Fibroblast of pulmonary artery (primary cell): ENCODE data around the gene SEPSECS.

Source experiments
- DNase-seq: peaks from one replicate; pipeline ENCODE4 v3.0.0-alpha.2; 2010; ENCODE audit warnings: low read depth
- H3K4me3 ChIP-seq: replicated peaks from 2 replicates; pipeline ENCODE4 v1.5.1; 2011; ENCODE audit warnings: low read depth, mild to moderate bottlenecking, control low read depth, low read length, moderate library complexity
- TF ChIP-seq, protein P1 (sequence below): IDR thresholded peaks from 2 replicates; pipeline ENCODE4 v1.5.1; 2011; ENCODE audit warnings: mild to moderate bottlenecking, control low read depth, low read length, inconsistent platforms; ENCODE audit errors: missing control alignments

The SEPSECS gene

DNA sequence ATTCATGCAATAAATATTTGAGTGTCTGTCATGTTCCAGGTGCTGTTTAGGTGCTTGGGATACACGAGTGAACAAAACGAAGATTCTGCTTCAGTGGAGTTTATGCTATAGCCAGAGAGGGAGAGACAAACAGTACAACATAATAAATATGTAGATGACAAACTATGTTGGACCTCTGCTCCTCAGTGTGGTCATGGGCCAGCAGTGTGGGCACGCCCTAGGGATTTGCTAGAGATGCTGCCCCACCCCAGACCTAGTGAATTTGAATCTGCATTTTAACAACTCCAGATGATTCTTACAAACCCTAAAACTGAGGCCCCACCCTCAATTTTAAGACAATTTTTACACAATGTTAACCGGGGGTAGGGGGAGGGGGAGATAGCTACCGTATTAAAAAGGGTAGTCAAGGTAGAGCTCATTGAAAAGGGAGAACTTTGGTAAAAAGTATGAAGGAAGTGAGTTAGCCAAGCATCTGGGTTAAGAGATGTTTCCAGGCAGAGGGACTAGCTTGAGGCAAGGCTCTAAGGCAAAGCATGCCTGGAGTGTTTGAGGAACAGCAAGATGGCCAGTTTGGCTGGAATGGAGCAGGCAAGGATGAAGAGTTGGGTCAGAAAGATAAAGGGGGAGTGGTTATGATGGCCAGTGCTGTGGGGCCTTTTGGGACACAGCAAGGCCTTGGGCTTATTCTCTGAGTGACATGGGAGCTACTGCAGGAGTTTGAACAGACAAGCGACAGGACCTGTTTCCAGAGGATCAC lies 42.4 kb downstream of the SEPSECS start:
- no peak overlapping the region for H3K4me3 ChIP-seq
- TF ChIP-seq, protein P1, sequence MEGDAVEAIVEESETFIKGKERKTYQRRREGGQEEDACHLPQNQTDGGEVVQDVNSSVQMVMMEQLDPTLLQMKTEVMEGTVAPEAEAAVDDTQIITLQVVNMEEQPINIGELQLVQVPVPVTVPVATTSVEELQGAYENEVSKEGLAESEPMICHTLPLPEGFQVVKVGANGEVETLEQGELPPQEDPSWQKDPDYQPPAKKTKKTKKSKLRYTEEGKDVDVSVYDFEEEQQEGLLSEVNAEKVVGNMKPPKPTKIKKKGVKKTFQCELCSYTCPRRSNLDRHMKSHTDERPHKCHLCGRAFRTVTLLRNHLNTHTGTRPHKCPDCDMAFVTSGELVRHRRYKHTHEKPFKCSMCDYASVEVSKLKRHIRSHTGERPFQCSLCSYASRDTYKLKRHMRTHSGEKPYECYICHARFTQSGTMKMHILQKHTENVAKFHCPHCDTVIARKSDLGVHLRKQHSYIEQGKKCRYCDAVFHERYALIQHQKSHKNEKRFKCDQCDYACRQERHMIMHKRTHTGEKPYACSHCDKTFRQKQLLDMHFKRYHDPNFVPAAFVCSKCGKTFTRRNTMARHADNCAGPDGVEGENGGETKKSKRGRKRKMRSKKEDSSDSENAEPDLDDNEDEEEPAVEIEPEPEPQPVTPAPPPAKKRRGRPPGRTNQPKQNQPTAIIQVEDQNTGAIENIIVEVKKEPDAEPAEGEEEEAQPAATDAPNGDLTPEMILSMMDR, result no peak
- no peak for DNase-seq

DNA sequence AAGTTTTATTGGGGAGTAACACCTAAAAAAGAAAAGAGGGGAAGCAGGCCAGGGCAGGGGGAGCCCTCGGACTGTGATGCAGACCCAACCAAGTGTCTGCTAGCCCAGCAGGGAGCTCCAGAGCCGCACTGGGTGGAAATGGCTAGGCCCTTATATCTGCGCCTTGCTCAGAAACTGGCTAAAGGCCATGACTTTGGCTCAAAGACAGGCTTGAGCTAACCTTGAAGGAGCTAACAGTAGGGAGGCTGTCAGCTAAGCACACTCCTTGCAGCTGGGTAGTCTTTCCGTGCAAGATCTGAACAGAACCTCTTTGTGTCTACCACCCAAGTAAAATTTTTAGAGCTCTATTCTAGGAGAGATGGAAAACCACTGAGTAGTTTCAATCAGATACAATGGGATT lies 43.0 kb downstream of the SEPSECS start:
- no peak for DNase-seq
- H3K4me3 ChIP-seq, result no peak overlapping the region
- TF ChIP-seq, protein P1, result no peak

DNA sequence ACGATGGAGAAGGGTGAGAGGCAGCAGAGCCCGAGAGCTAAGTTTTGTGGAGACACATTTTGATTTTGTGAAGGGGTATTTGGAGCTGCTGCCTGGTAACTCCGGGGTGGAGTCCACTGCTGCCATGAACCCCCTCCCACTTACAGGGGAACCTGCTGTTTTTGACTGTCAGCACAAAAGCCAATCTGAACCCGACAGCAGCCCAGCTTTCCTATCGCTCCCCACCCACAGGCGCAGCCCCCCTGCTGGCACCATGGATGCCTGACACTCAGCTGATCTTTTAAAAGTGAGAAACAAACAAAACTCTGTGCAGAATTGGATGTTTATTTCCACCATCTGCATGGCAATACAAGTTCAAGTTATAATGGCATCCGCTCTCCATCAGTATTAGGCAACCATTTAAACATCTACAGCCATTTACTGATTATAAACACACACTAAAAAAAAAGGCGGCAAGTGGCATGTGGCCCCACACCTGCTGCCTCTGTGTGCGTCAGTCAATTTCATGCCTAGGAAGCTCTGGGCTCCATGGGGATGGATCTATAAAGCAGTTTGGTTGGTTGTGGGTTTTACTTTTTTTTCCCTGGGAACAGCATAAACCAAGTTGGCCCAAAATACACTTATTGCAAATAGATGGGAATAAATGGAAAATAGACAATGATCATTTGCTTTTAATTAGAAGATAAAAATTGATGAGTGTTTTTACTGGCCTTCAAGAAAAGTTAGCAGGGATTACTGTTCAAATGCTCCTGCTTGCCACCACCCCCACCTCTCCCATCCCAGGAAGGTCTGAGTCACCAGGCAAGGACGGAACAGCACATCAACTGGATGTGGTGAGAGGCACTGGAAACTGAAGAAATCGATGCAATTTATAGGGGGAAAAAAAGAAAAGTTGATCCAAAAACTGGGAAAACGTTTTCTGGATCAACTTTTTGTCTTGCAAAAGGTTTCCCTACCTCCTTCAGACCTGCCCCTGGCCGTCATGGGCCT lies 46.0 kb downstream of the SEPSECS start:
- no peak overlapping the region for H3K4me3 ChIP-seq
- DNase-seq, result peak; percentile 64
- TF ChIP-seq, protein P1, result no peak

DNA sequence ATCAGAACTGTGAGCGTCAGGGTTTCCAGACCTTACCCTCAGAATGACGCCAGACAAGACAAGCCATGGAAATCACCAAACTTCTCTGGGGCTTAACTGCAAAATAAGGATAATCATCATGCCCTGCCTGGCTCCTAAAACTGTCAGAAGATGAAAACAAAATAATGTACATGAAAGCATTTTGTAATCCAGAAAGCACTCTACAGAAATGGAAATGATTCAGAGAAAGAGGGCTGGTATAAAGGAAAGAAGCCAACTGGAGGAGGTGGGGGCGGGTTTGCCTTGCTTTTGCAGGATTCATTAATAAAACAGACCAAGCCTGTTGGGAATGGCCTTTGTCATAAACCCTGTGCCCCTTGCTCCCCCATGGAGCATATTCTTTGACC lies 47.3 kb downstream of the SEPSECS start:
- TF ChIP-seq, protein P1, result no peak
- no peak for DNase-seq

DNA sequence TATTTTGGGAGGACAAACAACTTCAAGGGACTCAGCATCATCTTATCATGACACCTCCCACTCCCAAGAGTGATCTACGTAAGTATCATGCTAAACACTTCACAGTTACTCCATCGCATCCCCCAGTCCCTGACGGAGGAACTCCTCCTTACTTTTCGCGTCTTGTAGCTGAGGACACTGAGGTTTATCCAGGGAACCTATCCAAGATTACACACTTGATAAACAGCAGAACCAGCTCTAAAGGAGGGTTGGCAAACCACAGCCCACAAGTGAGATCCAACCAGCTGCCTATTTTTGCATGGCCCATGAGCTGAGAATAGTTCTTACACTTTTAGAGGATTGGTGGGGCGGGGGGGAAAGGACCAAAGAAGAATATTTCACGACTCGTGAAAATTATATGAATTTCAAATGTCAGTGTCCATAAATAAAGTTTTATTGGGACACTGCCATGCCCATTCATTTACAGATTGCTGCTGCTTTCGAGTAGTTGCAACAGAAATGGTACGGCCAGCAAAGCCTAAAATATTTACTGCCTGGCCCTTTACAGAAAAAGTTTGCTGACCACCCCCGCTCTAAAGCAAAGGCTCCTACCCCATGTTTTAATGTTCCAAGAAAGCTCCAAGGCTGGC lies 47.8 kb downstream of the SEPSECS start:
- TF ChIP-seq, protein P1, result no peak
- no peak for DNase-seq
- H3K4me3 ChIP-seq, result no peak overlapping the region

More for the DNA sequence above, 47.3 kb downstream of the SEPSECS start:
- no peak overlapping the region for H3K4me3 ChIP-seq

DNA sequence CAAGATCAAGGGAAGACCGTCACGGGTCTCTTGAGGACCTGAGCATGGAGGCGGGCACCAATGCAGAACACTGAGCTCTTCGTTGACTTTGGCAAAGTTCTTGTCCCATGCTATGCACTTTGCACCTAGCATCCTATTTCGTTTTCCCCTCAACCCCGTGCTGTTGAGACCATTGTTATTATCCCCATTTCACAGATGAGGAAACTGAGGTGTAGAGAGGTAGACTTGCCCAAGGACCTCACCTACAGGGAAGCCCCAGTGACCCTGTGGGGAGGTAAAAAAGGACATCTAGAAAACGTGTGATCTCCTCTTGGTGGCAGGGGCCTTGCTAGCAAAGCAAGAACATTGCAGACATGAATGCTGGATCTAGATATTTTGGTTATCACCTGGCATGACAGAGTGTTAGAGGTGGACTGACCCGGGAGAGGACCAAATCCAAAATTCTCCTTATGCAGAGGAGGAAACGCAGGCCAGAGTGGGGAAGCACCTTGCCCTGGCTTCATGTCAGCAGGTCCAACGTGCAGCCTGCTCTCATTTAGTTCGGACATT lies 48.5 kb downstream of the SEPSECS start:
- TF ChIP-seq, protein P1, result no peak
- no peak for DNase-seq
- no peak overlapping the region for H3K4me3 ChIP-seq
